HEK293 (cell line): ENCODE measurements around the gene DOK4.
A peak's percentile ranks its signal among the peaks of the same experiment; 100 is the strongest.

ENCODE experiments used
- CTCF ChIA-PET: fragments of 350-600 bp; formaldehyde crosslinking; extraction: SDS; loops from one replicate; lab custom pipeline; 2021; ENCODE audit warnings: antibody characterized with exemption; lab: Yijun Ruan, JAX
- POLR2A ChIA-PET: fragments of 300-600 bp; formaldehyde crosslinking; extraction: SDS; loops from one replicate; lab custom pipeline; 2020; ENCODE audit warnings: antibody characterized with exemption, inconsistent platforms; lab: Yijun Ruan, JAX
- H3K27ac ChIP-seq: fragments of 200-500 bp; sonication (Bioruptor generic); 2 replicates; pipeline ENCODE4 v1.5.1; 2014; ENCODE audit warnings: low read depth, low read length, control low read depth, inconsistent platforms; ENCODE audit errors: extremely low read depth
- H3K36me3 ChIP-seq, 2 experiments: fragments of 200-500 bp in 1 of 2; sonication (Bioruptor generic) in 1 of 2; 1 replicate in 1 of 2; 2 replicates in 1 of 2; pipeline ENCODE4 v1.5.1; 2014 to 2017; ENCODE audit warnings: inconsistent platforms in 2 of 2, low read length in 2 of 2; ENCODE audit not compliant: control insufficient read depth in 2 of 2, insufficient read depth in 1 of 2
- H3K4me1 ChIP-seq: fragments of 200-500 bp; sonication (Bioruptor generic); 2 replicates; pipeline ENCODE4 v1.5.1; 2014; ENCODE audit warnings: mild to moderate bottlenecking, low read length, inconsistent platforms; ENCODE audit not compliant: control insufficient read depth, insufficient read depth
- H3K4me3 ChIP-seq: 2 replicates; pipeline ENCODE4 v1.5.1; 2011; ENCODE audit warnings: low read depth, mild to moderate bottlenecking, control low read depth, low read length, moderate library complexity
- H3K9me3 ChIP-seq: fragments of 200-500 bp; sonication (Bioruptor generic); 2 replicates; pipeline ENCODE4 v1.5.1; 2014; ENCODE audit warnings: low read depth, low read length, inconsistent platforms; ENCODE audit not compliant: control insufficient read depth, insufficient read depth
- FEZF1 ChIP-seq: fragments of 450-650 bp; formaldehyde crosslinking; IDR thresholded peaks from 2 replicates; pipeline ENCODE4 v1.5.1; 2016; ENCODE audit warnings: missing biosample characterization, missing genetic modification characterization
- GLI2 ChIP-seq: fragments of 450-650 bp; formaldehyde crosslinking; IDR thresholded peaks from 2 replicates; pipeline ENCODE4; 2017; ENCODE audit warnings: missing biosample characterization, missing genetic modification characterization, low read depth, borderline replicate concordance
- GLI4 ChIP-seq: fragments of 450-650 bp; formaldehyde crosslinking; IDR thresholded peaks from 2 replicates; pipeline ENCODE4 v1.5.1; 2016; ENCODE audit warnings: missing biosample characterization, missing genetic modification characterization
- KLF10 ChIP-seq: fragments of 450-650 bp; IDR thresholded peaks from 2 replicates; pipeline ENCODE4 v1.5.1; 2018; ENCODE audit warnings: missing biosample characterization, mild to moderate bottlenecking, missing genetic modification characterization
- PRDM10 ChIP-seq: fragments of 450-650 bp; formaldehyde crosslinking; IDR thresholded peaks from 2 replicates; pipeline ENCODE4 v1.5.1; 2016; ENCODE audit warnings: missing biosample characterization, missing genetic modification characterization
- RBAK ChIP-seq: fragments of 450-650 bp; formaldehyde crosslinking; IDR thresholded peaks from 2 replicates; pipeline ENCODE4 v1.5.1; 2016; ENCODE audit warnings: missing biosample characterization, missing genetic modification characterization
- SETDB1 ChIP-seq: IDR thresholded peaks from one replicate; pipeline ENCODE4 v1.6.1; 2017; ENCODE audit warnings: mild to moderate bottlenecking, low read length, moderate library complexity, mixed read lengths; ENCODE audit not compliant: insufficient read length
- ZBTB17 ChIP-seq: fragments of 450-650 bp; formaldehyde crosslinking; IDR thresholded peaks from 2 replicates; pipeline ENCODE4 v1.5.1; 2016; ENCODE audit warnings: missing biosample characterization, missing genetic modification characterization
- ZBTB7A ChIP-seq: fragments of 450-650 bp; formaldehyde crosslinking; IDR thresholded peaks from 2 replicates; pipeline ENCODE4 v1.5.1; 2016; ENCODE audit warnings: low read depth, missing biosample characterization, missing genetic modification characterization
- ZNF169 ChIP-seq: fragments of 450-650 bp; formaldehyde crosslinking; IDR thresholded peaks from 2 replicates; pipeline ENCODE4 v1.5.1; 2016; ENCODE audit warnings: missing biosample characterization, missing genetic modification characterization
- ZNF174 ChIP-seq: fragments of 450-650 bp; formaldehyde crosslinking; IDR thresholded peaks from 2 replicates; pipeline ENCODE4 v1.5.0; 2017; ENCODE audit warnings: missing biosample characterization, mild to moderate bottlenecking, missing genetic modification characterization
- ZNF211 ChIP-seq: fragments of 450-650 bp; formaldehyde crosslinking; IDR thresholded peaks from 2 replicates; pipeline ENCODE4 v1.5.1; 2016; ENCODE audit warnings: low read depth, missing biosample characterization, missing genetic modification characterization
- ZNF266 ChIP-seq: fragments of 450-650 bp; formaldehyde crosslinking; IDR thresholded peaks from 2 replicates; pipeline ENCODE4 v1.5.1; 2016; ENCODE audit warnings: missing biosample characterization, missing genetic modification characterization, low read depth
- ZNF302 ChIP-seq: fragments of 450-650 bp; formaldehyde crosslinking; IDR thresholded peaks from 2 replicates; pipeline ENCODE4 v1.5.1; 2016; ENCODE audit warnings: missing biosample characterization, missing genetic modification characterization, low read depth
- ZNF335 ChIP-seq: fragments of 450-650 bp; formaldehyde crosslinking; conservative IDR thresholded peaks from 2 replicates; pipeline ENCODE4 v1.5.1; 2016; ENCODE audit warnings: missing biosample characterization, missing genetic modification characterization
- ZNF341 ChIP-seq: fragments of 450-650 bp; formaldehyde crosslinking; IDR thresholded peaks from 2 replicates; pipeline ENCODE4; 2016; ENCODE audit warnings: low read depth, missing biosample characterization, missing genetic modification characterization
- ZNF404 ChIP-seq: fragments of 450-650 bp; formaldehyde crosslinking; IDR thresholded peaks from 2 replicates; pipeline ENCODE4 v1.5.1; 2017; ENCODE audit warnings: missing biosample characterization, missing genetic modification characterization
- ZNF558 ChIP-seq: fragments of 450-650 bp; formaldehyde crosslinking; IDR thresholded peaks from 2 replicates; pipeline ENCODE4 v1.5.1; 2016; ENCODE audit warnings: missing biosample characterization, missing genetic modification characterization
- ZNF610 ChIP-seq: fragments of 450-650 bp; formaldehyde crosslinking; IDR thresholded peaks from 2 replicates; pipeline ENCODE4 v1.5.1; 2016; ENCODE audit warnings: missing biosample characterization, missing genetic modification characterization, borderline replicate concordance
- ZNF654 ChIP-seq: fragments of 450-650 bp; formaldehyde crosslinking; IDR thresholded peaks from 2 replicates; pipeline ENCODE4 v1.5.1; 2016; ENCODE audit warnings: low read depth, missing biosample characterization, missing genetic modification characterization
- ZNF658 ChIP-seq: fragments of 450-650 bp; formaldehyde crosslinking; IDR thresholded peaks from 2 replicates; pipeline ENCODE4; 2016; ENCODE audit warnings: missing biosample characterization, missing genetic modification characterization
- ZNF660 ChIP-seq: fragments of 450-650 bp; IDR thresholded peaks from 2 replicates; pipeline ENCODE4 v1.5.1; 2018; ENCODE audit warnings: missing biosample characterization, mild to moderate bottlenecking, missing genetic modification characterization
- ZNF707 ChIP-seq: fragments of 450-650 bp; formaldehyde crosslinking; IDR thresholded peaks from 2 replicates; pipeline ENCODE4 v1.5.1; 2016; ENCODE audit warnings: missing biosample characterization, missing genetic modification characterization
- ZNF776 ChIP-seq: fragments of 450-650 bp; formaldehyde crosslinking; IDR thresholded peaks from 2 replicates; pipeline ENCODE4 v1.5.0; 2017; ENCODE audit warnings: missing biosample characterization, missing genetic modification characterization, borderline replicate concordance
- ZNF830 ChIP-seq: fragments of 450-650 bp; IDR thresholded peaks from 2 replicates; pipeline ENCODE4 v1.5.0; 2018; ENCODE audit warnings: missing biosample characterization, missing genetic modification characterization, low read depth, mild to moderate bottlenecking, moderate library complexity
- ZNF843 ChIP-seq: fragments of 450-650 bp; formaldehyde crosslinking; IDR thresholded peaks from 2 replicates; pipeline ENCODE4 v1.5.1; 2016; ENCODE audit warnings: missing biosample characterization, missing genetic modification characterization
- ZSCAN5A ChIP-seq: fragments of 450-650 bp; formaldehyde crosslinking; IDR thresholded peaks from 2 replicates; pipeline ENCODE4 v1.5.1; 2016; ENCODE audit warnings: missing biosample characterization, missing genetic modification characterization
- ZXDB ChIP-seq: fragments of 450-650 bp; formaldehyde crosslinking; IDR thresholded peaks from 2 replicates; pipeline ENCODE4 v1.5.1; 2016; ENCODE audit warnings: missing biosample characterization, missing genetic modification characterization
- TF ChIP-seq, protein P1 (sequence below): fragments of 450-650 bp; formaldehyde crosslinking; IDR thresholded peaks from 2 replicates; pipeline ENCODE4 v1.5.1; 2016; ENCODE audit warnings: missing biosample characterization, missing genetic modification characterization

DOK4 gene

GRCh38 chr16:57471209-57471608 lies 15.1 kb downstream of the DOK4 start:
- no peak overlapping the region for H3K4me3 ChIP-seq
- TF ChIP-seq ZNF658 (no peak), ZNF174 (tag by site-specific recombination) (no peak), ZNF660 (tag by site-specific recombination) (no peak), ZNF776 (tag by site-specific recombination) (no peak), ZNF830 (no peak), GLI2 (no peak), ZNF843 (tag by site-specific recombination) (no peak)
- ChIA-PET POLR2A (interaction anchor here (2.5 kb wide), 1 partner anchor 9 kb away, joined by 16 read pairs; the partner anchor contains the start of gene POLR2C), CTCF (no interaction called here)
- peaks cover 14 to 89% of the 10 kb centered on the region in 2 experiments for H3K36me3 ChIP-seq
- no peaks in the 10 kb centered on the region for H3K9me3 ChIP-seq
- H3K4me1 ChIP-seq: no peaks in the 10 kb centered on the region
- no peak overlapping the region for H3K27ac ChIP-seq

- H3K36me3 ChIP-seq: peaks cover 14 to 94% of the 10 kb centered on the region in 2 experiments
- TF ChIP-seq ZNF610 (tag by site-specific recombination) (no peak), SETDB1 (no peak), KLF10 (tag by site-specific recombination) (no peak), ZNF211 (no peak), ZNF654 (no peak), ZNF404 (tag by site-specific recombination) (no peak), ZNF169 (tag by site-specific recombination) (no peak), ZNF707 (tag by site-specific recombination) (no peak), ZNF341 (tag by site-specific recombination) (no peak), GLI4 (tag by site-specific recombination) (no peak), ZNF335 (no peak), FEZF1 (tag by site-specific recombination) (no peak), ZBTB7A (tag by site-specific recombination) (no peak), ZNF266 (tag by site-specific recombination) (no peak), ZNF558 (tag by site-specific recombination) (no peak), ZNF302 (tag by site-specific recombination) (no peak)
- TF ChIP-seq, protein P1, sequence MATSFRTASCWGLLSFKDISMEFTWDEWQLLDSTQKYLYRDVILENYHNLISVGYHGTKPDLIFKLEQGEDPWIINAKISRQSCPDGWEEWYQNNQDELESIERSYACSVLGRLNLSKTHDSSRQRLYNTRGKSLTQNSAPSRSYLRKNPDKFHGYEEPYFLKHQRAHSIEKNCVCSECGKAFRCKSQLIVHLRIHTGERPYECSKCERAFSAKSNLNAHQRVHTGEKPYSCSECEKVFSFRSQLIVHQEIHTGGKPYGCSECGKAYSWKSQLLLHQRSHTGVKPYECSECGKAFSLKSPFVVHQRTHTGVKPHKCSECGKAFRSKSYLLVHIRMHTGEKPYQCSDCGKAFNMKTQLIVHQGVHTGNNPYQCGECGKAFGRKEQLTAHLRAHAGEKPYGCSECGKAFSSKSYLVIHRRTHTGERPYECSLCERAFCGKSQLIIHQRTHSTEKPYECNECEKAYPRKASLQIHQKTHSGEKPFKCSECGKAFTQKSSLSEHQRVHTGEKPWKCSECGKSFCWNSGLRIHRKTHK (tag by site-specific recombination): no peak
- no peaks in the 10 kb centered on the region for H3K9me3 ChIP-seq
- no peaks in the 10 kb centered on the region for H3K4me1 ChIP-seq
- ChIA-PET CTCF (interaction anchor here (1.1 kb wide), 1 partner anchor 14 kb away, joined by 3 read pairs; no protein-coding TSS in a partner anchor), POLR2A (no interaction called here)
- H3K27ac ChIP-seq: no peak overlapping the region
- H3K4me3 ChIP-seq: no peak overlapping the region
Observed at GRCh38 chr16:57470711-57471110, 15.6 kb downstream of the DOK4 start.

GRCh38 chr16:57469917-57470470 lies 16.3 kb downstream of the DOK4 start:
- Histone ChIP-seq H3K4me3 (no peak overlapping the region), H3K4me1 (no peaks in the 10 kb centered on the region), H3K27ac (no peak overlapping the region), H3K9me3 (no peaks in the 10 kb centered on the region), H3K36me3 (peaks cover 16 to 97% of the 10 kb centered on the region in 2 experiments)
- POLR2A ChIA-PET: no interaction called here
- CTCF ChIA-PET: interaction anchor here (0.5 to 1.1 kb wide), 3 partner anchors 13 to 127 kb away, joined by 3 to 7 read pairs (median 3); no protein-coding TSS in a partner anchor
- TF ChIP-seq ZSCAN5A (no peak), RBAK (tag by site-specific recombination) (no peak), ZBTB17 (tag by site-specific recombination) (no peak), PRDM10 (peak; percentile 95), ZXDB (tag by site-specific recombination) (no peak)
